Endothelial cell (in vitro differentiated cells): ENCODE data around the gene BCAP29. TPM values are rescaled to one million over a fixed set of nuclear protein-coding genes. Genes with fewer than 3 reads are reported as not detected.
"Not testable (repeated sequence)": the region's sequence is repeated elsewhere in the genome, so short reads cannot be mapped to it uniquely, and the experiment has no call there.

ENCODE experiments used
- DNase-seq: peaks from one replicate; pipeline ENCODE4 v3.0.0; 2021; ENCODE audit warnings: low spot score
- H3K27ac Mint-ChIP-seq: one replicate; pipeline ENCODE4 v1.8.0; 2021; ENCODE audit warnings: mixed read lengths, inconsistent platforms; ENCODE audit not compliant: unreplicated experiment
- H3K27me3 Mint-ChIP-seq: one replicate; pipeline ENCODE4 v1.8.0; 2021; ENCODE audit warnings: mild to moderate bottlenecking, moderate library complexity, mixed read lengths, inconsistent platforms; ENCODE audit not compliant: unreplicated experiment
- H3K36me3 Mint-ChIP-seq: one replicate; pipeline ENCODE4 v1.8.0; 2021; ENCODE audit warnings: mild to moderate bottlenecking, low read depth, mixed read lengths, inconsistent platforms; ENCODE audit not compliant: unreplicated experiment
- H3K4me1 Mint-ChIP-seq: one replicate; pipeline ENCODE4 v1.8.0; 2021; ENCODE audit warnings: mild to moderate bottlenecking, mixed read lengths, inconsistent platforms; ENCODE audit not compliant: unreplicated experiment
- H3K4me3 Mint-ChIP-seq: one replicate; pipeline ENCODE4 v1.8.0; 2021; ENCODE audit warnings: mild to moderate bottlenecking, mixed read lengths, inconsistent platforms; ENCODE audit not compliant: unreplicated experiment
- H3K9me3 Mint-ChIP-seq: one replicate; pipeline ENCODE4 v1.8.0; 2021; ENCODE audit warnings: mixed read lengths, inconsistent platforms; ENCODE audit not compliant: unreplicated experiment
- CTCF ChIP-seq: fragments of 200-600 bp; sonication (generic); IDR thresholded peaks from one replicate; pipeline ENCODE4 v1.5.0; 2021; ENCODE audit warnings: antibody characterized with exemption; ENCODE audit not compliant: unreplicated experiment
- total RNA-seq: library from RNA; stranded (reverse); fragmentation: NEBNext Ultra II Directional; extraction: Animal tissue kit (Norgen Biotek cat#: 25700); gene quantifications from one replicate; pipeline ENCODE4 v1.2.1, GENCODE V29; 2021; ENCODE audit not compliant: unreplicated experiment

BCAP29 gene
- total RNA-seq, 1 donor from 2014 or later = 114 TPM

- DNase-seq = no peak
- no peak overlapping the region for H3K4me3 Mint-ChIP-seq
- H3K27me3 Mint-ChIP-seq = peaks cover 1% of the 10 kb centered on the region
- no peak for TF ChIP-seq CTCF
- H3K36me3 Mint-ChIP-seq = peaks cover 11% of the 10 kb centered on the region
- H3K4me1 Mint-ChIP-seq = peaks cover 6% of the 10 kb centered on the region
- no peaks in the 10 kb centered on the region for H3K9me3 Mint-ChIP-seq
- H3K27ac Mint-ChIP-seq = no peak overlapping the region
Observed at GRCh38 chr7:107631588-107632491, 51.8 kb downstream of the BCAP29 start.

DNA sequence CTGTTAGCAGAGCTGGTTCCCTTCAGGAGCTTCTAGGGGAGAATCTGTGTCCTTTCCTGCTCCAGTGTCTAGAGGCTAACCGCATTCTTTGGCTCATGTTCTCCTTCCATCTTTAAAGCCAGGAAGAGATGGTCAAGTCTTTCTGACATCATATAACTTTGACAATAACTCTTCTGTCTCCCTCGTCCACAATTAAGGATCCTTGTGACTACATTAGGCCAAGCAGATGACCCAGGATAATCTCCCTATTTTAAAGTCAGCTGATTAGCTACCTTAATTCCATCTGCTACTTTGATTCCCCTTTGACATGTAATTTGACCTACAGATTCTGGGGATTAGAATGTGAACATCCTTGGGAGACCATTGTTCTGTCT, 52.4 kb downstream of the BCAP29 start:
- Mint-ChIP-seq H3K4me1 (peaks cover 6% of the 10 kb centered on the region), H3K36me3 (peaks cover 11% of the 10 kb centered on the region), H3K9me3 (no peaks in the 10 kb centered on the region), H3K27me3 (peaks cover 1% of the 10 kb centered on the region), H3K4me3 (no peak overlapping the region), H3K27ac (no peak overlapping the region)
- DNase-seq = no peak
- TF ChIP-seq CTCF = no peak

- H3K9me3 Mint-ChIP-seq = no peaks in the 10 kb centered on the region
- no peaks in the 10 kb centered on the region for H3K36me3 Mint-ChIP-seq
- peaks cover 2% of the 10 kb centered on the region for H3K27me3 Mint-ChIP-seq
- H3K27ac Mint-ChIP-seq = no peak overlapping the region
- no peak for TF ChIP-seq CTCF
- H3K4me3 Mint-ChIP-seq = no peak overlapping the region
- no peak for DNase-seq
- H3K4me1 Mint-ChIP-seq = peaks cover under 1% of the 10 kb centered on the region
Observed at GRCh38 chr7:107638594-107638993, 58.5 kb downstream of the BCAP29 start.

GRCh38 chr7:107639070-107639469, 59.0 kb downstream of the BCAP29 start:
- H3K36me3 Mint-ChIP-seq, H3K27ac Mint-ChIP-seq, DNase-seq, H3K9me3 Mint-ChIP-seq, H3K4me3 Mint-ChIP-seq, H3K27me3 Mint-ChIP-seq, H3K4me1 Mint-ChIP-seq: not testable (repeated sequence)

GRCh38 chr7:107641676-107642075, 61.6 kb downstream of the BCAP29 start:
- Mint-ChIP-seq H3K4me3 (no peak overlapping the region), H3K9me3 (no peaks in the 10 kb centered on the region), H3K36me3 (no peaks in the 10 kb centered on the region), H3K4me1 (no peaks in the 10 kb centered on the region), H3K27ac (no peak overlapping the region), H3K27me3 (peaks cover 2% of the 10 kb centered on the region)
- DNase-seq = no peak
- no peak for TF ChIP-seq CTCF
